GM19238 (cell line): ENCODE data around the gene DGAT2.

Source experiments
- DNase-seq: peaks from one replicate; pipeline ENCODE4 v3.0.0; 2011; ENCODE audit warnings: low spot score; ENCODE audit not compliant: insufficient read length

Gene DGAT2

GRCh38 chr11:75778962-75779361, 10.4 kb downstream of the DGAT2 start:
- no peak for DNase-seq

GRCh38 chr11:75779960-75780359, 11.4 kb downstream of the DGAT2 start:
- DNase-seq: no peak

GRCh38 chr11:75780888-75781287, 12.3 kb downstream of the DGAT2 start:
- DNase-seq: no peak

- DNase-seq: no peak
Measured at GRCh38 chr11:75781296-75781695, 12.7 kb downstream of the DGAT2 start.

- no peak for DNase-seq
Measured at GRCh38 chr11:75781831-75782230, 13.3 kb downstream of the DGAT2 start.

- no peak for DNase-seq
Measured at GRCh38 chr11:75782540-75783263, 14.1 kb downstream of the DGAT2 start.

GRCh38 chr11:75783416-75784084, 15.0 kb downstream of the DGAT2 start:
- DNase-seq: no peak

- no peak for DNase-seq
Measured at GRCh38 chr11:75784085-75784478, 15.5 kb downstream of the DGAT2 start.

GRCh38 chr11:75784506-75784905, 15.9 kb downstream of the DGAT2 start:
- DNase-seq: no peak

GRCh38 chr11:75785187-75785586, 16.6 kb downstream of the DGAT2 start:
- DNase-seq: no peak

- DNase-seq: peak; percentile 72
Measured at GRCh38 chr11:75786101-75786736, 17.6 kb downstream of the DGAT2 start.

- DNase-seq: no peak
Measured at GRCh38 chr11:75789521-75789920, 20.9 kb downstream of the DGAT2 start.

GRCh38 chr11:75790986-75791385, 22.4 kb downstream of the DGAT2 start:
- DNase-seq: no peak

GRCh38 chr11:75792127-75792731, 23.7 kb downstream of the DGAT2 start:
- DNase-seq: no peak

GRCh38 chr11:75792997-75793800, 24.6 kb downstream of the DGAT2 start:
- no peak for DNase-seq

GRCh38 chr11:75793966-75794365, 25.4 kb downstream of the DGAT2 start:
- DNase-seq: no peak

GRCh38 chr11:75795276-75796090, 26.9 kb downstream of the DGAT2 start:
- no peak for DNase-seq

GRCh38 chr11:75796091-75796435, 27.5 kb downstream of the DGAT2 start:
- DNase-seq: no peak

GRCh38 chr11:75797116-75797515, 28.5 kb downstream of the DGAT2 start:
- DNase-seq: no peak

GRCh38 chr11:75797792-75798191, 29.2 kb downstream of the DGAT2 start:
- DNase-seq: no peak
